GM10847 (cell line): ENCODE data around the gene SYNPR.

Source experiments
- POLR2A ChIP-seq: IDR thresholded peaks from 2 replicates; pipeline ENCODE4 v1.6.1; 2011; ENCODE audit not compliant: insufficient read length; ENCODE audit errors: extremely low read depth

SYNPR gene

GRCh38 chr3:63290686-63291085 is 12.6 kb downstream of the SYNPR start:
- no peak for TF ChIP-seq POLR2A

- no peak for TF ChIP-seq POLR2A
Measured at GRCh38 chr3:63294332-63294731, 16.2 kb downstream of the SYNPR start.

GRCh38 chr3:63295356-63295755 is 17.2 kb downstream of the SYNPR start:
- no peak for TF ChIP-seq POLR2A

GRCh38 chr3:63295806-63296205 is 17.7 kb downstream of the SYNPR start:
- no peak for TF ChIP-seq POLR2A

- TF ChIP-seq POLR2A, result no peak
Measured at GRCh38 chr3:63296249-63296648, 18.1 kb downstream of the SYNPR start.

GRCh38 chr3:63303238-63303637 is 25.1 kb downstream of the SYNPR start:
- TF ChIP-seq POLR2A, result no peak

- TF ChIP-seq POLR2A, result no peak
Measured at GRCh38 chr3:63304421-63304820, 26.3 kb downstream of the SYNPR start.

- no peak for TF ChIP-seq POLR2A
Measured at GRCh38 chr3:63308072-63308471, 30.0 kb downstream of the SYNPR start.

- no peak for TF ChIP-seq POLR2A
Measured at GRCh38 chr3:63309768-63310167, 31.7 kb downstream of the SYNPR start.

- no peak for TF ChIP-seq POLR2A
Measured at GRCh38 chr3:63323766-63324165, 45.7 kb downstream of the SYNPR start.

GRCh38 chr3:63324621-63325020 is 46.5 kb downstream of the SYNPR start:
- no peak for TF ChIP-seq POLR2A

- TF ChIP-seq POLR2A, result no peak
Measured at GRCh38 chr3:63325386-63325785, 47.3 kb downstream of the SYNPR start.

- TF ChIP-seq POLR2A, result no peak
Measured at GRCh38 chr3:63328365-63328764, 50.3 kb downstream of the SYNPR start.

GRCh38 chr3:63331520-63331919 is 53.4 kb downstream of the SYNPR start:
- no peak for TF ChIP-seq POLR2A

GRCh38 chr3:63333815-63334214 is 55.7 kb downstream of the SYNPR start:
- TF ChIP-seq POLR2A, result no peak

- no peak for TF ChIP-seq POLR2A
Measured at GRCh38 chr3:63338351-63338750, 60.2 kb downstream of the SYNPR start.

GRCh38 chr3:63343674-63344073 is 65.6 kb downstream of the SYNPR start:
- no peak for TF ChIP-seq POLR2A

GRCh38 chr3:63344661-63345060 is 66.6 kb downstream of the SYNPR start:
- TF ChIP-seq POLR2A, result no peak
